Measurements from ENCODE around the gene EP300. TPM values are rescaled to one million over a fixed set of nuclear protein-coding genes. Genes with fewer than 3 reads are reported as not detected.

Gene EP300
- polyA plus RNA-seq, 1 experiment = 19.6 TPM

- H3K27me3 ChIP-seq (ENCODE audit: control insufficient read depth, insufficient read depth, low read length) = peaks cover 10% of the 10 kb centered on the region
- H3K9me3 ChIP-seq (ENCODE audit: control insufficient read depth, insufficient read depth, low read length) = no peaks in the 10 kb centered on the region
- ChIA-PET CTCF (no interaction called here), POLR2A (no interaction called here)
- H3K27ac ChIP-seq (ENCODE audit: low read depth, low read length) = no peak overlapping the region
- TF ChIP-seq CTCF (IDR thresholded peaks at IDR 0.05; ENCODE audit: low read depth, low read length) = no peak
- H3K4me3 ChIP-seq (ENCODE audit: low read depth, low read length) = no peak overlapping the region
- no peak for DNase-seq (ENCODE audit: low read depth, low spot score)
Observed at GRCh38 chr22:41074466-41074865, 17.9 kb upstream of the EP300 start.

GRCh38 chr22:41074941-41075710, 17.3 kb upstream of the EP300 start:
- peaks cover 10% of the 10 kb centered on the region for H3K27me3 ChIP-seq (ENCODE audit: control insufficient read depth, insufficient read depth, low read length)
- CTCF ChIA-PET = no interaction called here
- H3K27ac ChIP-seq (ENCODE audit: low read depth, low read length) = no peak overlapping the region
- no peak for TF ChIP-seq CTCF (IDR thresholded peaks at IDR 0.05; ENCODE audit: low read depth, low read length)
- DNase-seq (ENCODE audit: low read depth, low spot score) = no peak
- H3K9me3 ChIP-seq (ENCODE audit: control insufficient read depth, insufficient read depth, low read length) = no peaks in the 10 kb centered on the region
- no peak overlapping the region for H3K4me3 ChIP-seq (ENCODE audit: low read depth, low read length)
- POLR2A ChIA-PET = no interaction called here

- TF ChIP-seq CTCF (IDR thresholded peaks at IDR 0.05; ENCODE audit: low read depth, low read length) = no peak
- Histone ChIP-seq H3K4me3 (ENCODE audit: low read depth, low read length) (no peak overlapping the region), H3K9me3 (ENCODE audit: control insufficient read depth, insufficient read depth, low read length) (no peaks in the 10 kb centered on the region), H3K27ac (ENCODE audit: low read depth, low read length) (no peak overlapping the region), H3K27me3 (ENCODE audit: control insufficient read depth, insufficient read depth, low read length) (peaks cover 10% of the 10 kb centered on the region)
- no peak for DNase-seq (ENCODE audit: low read depth, low spot score)
- CTCF ChIA-PET = no interaction called here
- POLR2A ChIA-PET = interaction anchor here (0.6 kb wide), 1 partner anchor 40 kb away, joined by 5 read pairs; no protein-coding TSS in a partner anchor
Observed at GRCh38 chr22:41075946-41076345, 16.4 kb upstream of the EP300 start.

- TF ChIP-seq CTCF (IDR thresholded peaks at IDR 0.05; ENCODE audit: low read depth, low read length) = no peak
- H3K9me3 ChIP-seq (ENCODE audit: control insufficient read depth, insufficient read depth, low read length) = no peaks in the 10 kb centered on the region
Observed at GRCh38 chr22:41076857-41077256, 15.5 kb upstream of the EP300 start.

GRCh38 chr22:41078931-41079330, 13.5 kb upstream of the EP300 start:
- Histone ChIP-seq H3K4me3 (ENCODE audit: low read depth, low read length) (no peak overlapping the region), H3K9me3 (ENCODE audit: control insufficient read depth, insufficient read depth, low read length) (no peaks in the 10 kb centered on the region), H3K27me3 (ENCODE audit: control insufficient read depth, insufficient read depth, low read length) (peaks cover 10% of the 10 kb centered on the region), H3K27ac (ENCODE audit: low read depth, low read length) (no peak overlapping the region)
- DNase-seq (ENCODE audit: low read depth, low spot score) = no peak
- ChIA-PET CTCF (no interaction called here), POLR2A (no interaction called here)
- no peak for TF ChIP-seq CTCF (IDR thresholded peaks at IDR 0.05; ENCODE audit: low read depth, low read length)

More at GRCh38 chr22:41076857-41077256, 15.5 kb upstream of the EP300 start:
- Histone ChIP-seq H3K27me3 (ENCODE audit: control insufficient read depth, insufficient read depth, low read length) (peaks cover 10% of the 10 kb centered on the region), H3K4me3 (ENCODE audit: low read depth, low read length) (no peak overlapping the region), H3K27ac (ENCODE audit: low read depth, low read length) (no peak overlapping the region)
- ChIA-PET POLR2A (no interaction called here), CTCF (no interaction called here)
- DNase-seq (ENCODE audit: low read depth, low spot score) = no peak

All from AG04450 (cell line).